Stimulated activated CD8-positive, alpha-beta memory T cell treated with anti-CD3 and anti-CD28 coated beads, Interleukin-12 subunit alpha, Interleukin-12 subunit beta, amount 100 ng/mL, for 4 hours (primary cell): Measurements from ENCODE around the gene CLSTN2.

ENCODE experiments used
- DNase-seq: peaks from one replicate; pipeline ENCODE4 v3.0.0-alpha.2; 2020; ENCODE audit warnings: low read depth

The CLSTN2 gene

DNA sequence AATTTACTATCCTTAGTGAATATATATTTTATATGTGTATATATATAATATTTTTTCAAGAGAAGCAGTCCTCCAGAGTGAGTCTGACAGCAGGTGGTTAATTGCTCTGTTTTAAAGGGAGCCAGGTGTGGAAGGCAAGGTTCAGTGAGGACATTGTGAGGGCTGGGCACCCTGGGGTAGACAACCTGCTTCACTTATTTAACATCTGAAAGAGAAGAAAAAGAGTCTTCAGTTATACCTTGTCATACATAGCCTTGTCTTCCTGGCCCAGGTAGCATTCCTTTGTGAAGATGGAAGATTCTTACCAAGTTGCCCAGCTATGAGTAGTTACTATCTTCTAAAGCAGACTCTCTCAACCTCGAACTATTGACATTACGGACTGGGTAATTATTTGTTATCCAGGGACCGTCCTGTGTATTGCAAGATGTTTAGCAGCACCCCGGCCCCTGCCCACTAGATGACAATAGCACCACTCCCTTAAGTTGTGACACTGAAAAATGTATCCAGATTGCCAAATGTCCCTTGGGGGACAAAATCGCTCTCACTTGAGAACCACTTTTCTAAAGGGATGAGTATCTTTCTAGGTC is 406.9 kb downstream of the CLSTN2 start:
- no peak for DNase-seq

DNA sequence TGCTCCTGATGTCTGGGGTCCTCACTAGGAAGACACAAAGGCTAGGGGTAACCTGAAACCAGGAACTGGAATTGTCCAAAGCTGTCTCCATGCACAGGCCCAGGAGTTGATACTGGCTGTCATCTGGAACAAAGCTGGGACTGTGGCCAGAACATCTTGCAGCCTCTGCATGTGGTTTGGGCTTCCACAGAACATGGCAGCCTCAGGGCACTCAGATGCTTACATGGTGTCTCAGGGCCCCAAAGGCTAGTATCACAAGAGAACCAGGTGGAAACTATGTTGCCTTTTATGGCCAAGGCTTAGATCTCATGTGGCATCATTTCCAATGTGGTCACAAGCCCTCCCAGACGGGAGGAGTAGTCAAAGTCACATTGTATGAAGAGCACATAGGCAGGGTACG is 407.7 kb downstream of the CLSTN2 start:
- DNase-seq: no peak

DNA sequence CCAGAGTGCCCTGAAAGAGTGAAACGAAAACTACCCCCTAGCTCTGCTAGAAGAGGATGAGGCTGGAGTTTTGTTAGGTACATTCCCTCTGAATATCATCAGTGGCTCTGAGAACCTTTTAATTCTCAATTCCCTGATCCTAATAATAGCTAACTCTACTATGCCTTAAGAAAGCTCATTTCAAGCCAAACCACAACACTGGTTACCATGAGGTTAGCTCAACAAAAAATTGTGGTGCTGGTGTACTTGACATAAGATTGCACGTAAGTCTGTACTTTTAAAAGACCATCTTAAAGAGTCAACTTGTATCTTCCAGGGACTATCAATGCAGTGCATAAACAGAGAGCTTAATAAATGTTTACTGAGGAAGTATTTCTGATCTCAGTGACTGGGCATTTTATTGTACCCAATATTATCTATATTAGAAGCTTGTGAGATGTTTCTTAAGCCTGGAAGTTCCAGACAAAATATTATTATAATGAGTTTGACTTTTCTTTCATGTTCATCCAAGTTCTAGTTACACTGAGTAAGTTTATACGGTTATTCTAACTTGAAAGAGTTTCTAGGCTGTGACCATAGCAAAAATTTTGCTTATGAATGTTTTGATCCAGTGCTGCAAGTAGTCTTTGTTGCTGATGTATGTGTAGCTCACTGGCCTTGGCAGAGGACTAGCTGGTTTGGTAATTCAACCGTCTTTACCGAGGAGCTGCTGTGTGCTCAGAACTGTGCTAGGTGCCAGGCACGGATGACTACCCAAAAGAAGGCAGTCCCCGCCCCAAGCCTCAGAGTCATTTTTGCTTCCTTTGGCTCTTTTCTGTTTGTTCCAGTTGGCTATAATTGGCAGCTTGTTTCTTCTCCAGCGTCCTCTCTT is 408.5 kb downstream of the CLSTN2 start:
- DNase-seq: no peak

DNA sequence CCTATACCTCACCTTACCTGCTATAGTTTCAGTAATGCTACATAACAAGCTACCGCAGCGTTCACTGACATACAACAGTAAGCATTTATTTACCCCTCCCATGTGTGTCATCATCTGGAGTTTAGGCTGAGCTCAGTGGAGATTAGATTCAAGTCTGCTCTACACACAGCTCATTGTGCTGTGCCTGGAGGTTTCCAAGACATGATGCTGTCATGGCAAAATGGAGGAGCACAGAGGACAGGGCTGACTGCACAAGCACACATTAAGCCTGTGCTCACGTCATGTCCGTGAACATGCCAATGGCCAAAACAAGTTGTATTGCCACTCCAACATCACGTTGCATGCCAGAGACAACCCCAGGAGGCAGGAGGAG is 409.1 kb downstream of the CLSTN2 start:
- no peak for DNase-seq

DNA sequence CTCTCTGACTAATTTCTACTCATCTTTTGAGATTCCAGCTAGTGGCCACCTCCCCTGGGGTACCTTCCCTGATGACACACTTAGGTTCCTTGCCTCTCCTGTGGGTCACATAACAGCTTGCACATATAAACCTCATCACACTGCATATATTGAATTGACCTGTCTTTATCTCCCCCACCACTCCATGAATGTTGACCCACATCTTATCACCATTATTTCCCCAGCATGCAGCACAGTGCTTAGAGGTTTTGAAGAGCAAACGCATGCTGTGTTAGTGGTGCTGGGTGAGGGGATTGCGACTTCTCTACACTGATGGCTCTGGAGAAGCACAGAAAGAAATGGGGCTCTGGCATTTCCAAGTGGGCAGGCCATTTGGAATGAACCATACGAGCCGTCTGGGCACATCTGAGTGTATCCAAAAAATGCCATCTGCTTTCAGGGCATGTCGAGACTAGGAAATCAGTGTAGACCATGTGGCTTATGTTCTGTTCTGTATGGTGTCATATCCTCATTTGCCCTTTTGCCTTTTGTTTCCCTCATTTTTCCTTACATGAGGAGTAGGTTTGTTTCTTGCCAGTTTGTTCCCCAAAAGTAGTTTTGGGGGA is 409.7 kb downstream of the CLSTN2 start:
- no peak for DNase-seq

DNA sequence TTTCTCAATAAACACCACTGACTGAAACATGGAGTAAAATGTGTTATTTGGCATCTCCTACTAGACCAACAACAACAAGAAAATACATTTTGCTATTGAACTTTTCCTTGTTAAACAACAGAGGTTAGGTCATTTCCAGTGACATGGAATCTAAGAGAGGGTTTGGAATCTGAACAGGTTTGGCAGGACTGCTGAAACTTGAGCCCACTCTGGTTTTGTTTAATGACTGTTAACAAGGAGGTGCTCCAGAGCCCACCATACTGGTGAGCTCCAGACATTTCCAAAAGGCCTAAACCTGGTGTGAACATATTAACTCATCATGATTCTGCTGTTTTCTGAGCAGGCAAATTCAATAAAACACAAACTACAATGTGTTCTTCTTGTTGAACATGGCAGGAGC is 412.2 kb downstream of the CLSTN2 start:
- no peak for DNase-seq

DNA sequence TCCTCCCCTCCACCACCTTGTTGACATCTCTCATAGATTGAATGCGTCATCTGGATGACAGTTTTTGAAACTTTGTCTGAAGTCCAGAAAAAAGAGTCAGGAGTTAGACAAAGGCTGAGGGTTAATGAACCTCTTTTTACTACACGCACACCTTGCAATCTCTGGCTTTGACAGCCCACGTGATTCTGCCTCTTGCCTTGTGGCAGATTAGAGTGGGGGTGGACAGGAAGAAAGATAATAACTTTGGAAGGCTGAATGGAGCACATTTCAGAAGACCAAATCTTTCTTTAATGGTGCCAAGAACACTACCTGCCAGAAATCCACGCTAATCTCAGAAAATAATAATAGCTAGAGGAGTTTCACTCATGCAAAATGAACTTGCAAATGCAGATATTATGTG is 415.0 kb downstream of the CLSTN2 start:
- no peak for DNase-seq

DNA sequence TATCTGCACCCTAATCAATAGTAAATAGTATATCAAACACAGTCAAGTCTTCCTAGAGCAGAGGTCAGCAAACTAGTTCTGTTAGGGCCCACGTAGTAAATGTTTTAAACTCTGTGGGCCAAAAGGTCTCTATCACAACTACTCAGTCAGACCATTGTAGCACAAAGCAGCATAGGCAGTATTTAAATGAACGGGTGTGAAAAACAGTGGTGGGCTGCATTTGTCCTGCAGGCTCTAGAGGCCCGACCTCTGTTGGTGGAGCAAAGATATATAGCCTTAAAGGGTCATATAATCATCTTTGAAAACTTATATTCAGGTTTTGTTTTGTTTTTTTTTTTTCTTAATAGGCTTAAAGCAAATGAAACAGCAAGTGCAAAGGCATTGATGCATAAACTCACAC is 416.5 kb downstream of the CLSTN2 start:
- no peak for DNase-seq

DNA sequence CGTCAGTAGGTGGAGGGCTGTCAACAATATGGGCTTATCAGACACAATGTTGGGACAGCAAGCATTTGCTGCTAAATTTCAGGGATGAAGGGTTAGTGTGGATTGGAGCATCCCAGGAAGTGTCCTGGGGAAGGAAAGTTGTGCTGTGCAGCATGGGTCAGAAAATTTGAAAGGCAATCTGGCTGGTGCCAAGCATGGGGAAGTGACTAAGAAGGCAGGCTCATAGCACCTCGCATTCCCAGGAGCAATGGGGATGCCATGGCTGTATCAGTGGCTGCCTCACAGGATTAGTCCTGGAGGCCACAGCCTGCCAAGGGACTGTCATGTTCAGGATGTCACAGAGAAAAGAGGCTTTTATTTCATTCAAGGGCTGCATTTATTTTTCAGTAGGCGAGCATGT is 420.5 kb downstream of the CLSTN2 start:
- no peak for DNase-seq

DNA sequence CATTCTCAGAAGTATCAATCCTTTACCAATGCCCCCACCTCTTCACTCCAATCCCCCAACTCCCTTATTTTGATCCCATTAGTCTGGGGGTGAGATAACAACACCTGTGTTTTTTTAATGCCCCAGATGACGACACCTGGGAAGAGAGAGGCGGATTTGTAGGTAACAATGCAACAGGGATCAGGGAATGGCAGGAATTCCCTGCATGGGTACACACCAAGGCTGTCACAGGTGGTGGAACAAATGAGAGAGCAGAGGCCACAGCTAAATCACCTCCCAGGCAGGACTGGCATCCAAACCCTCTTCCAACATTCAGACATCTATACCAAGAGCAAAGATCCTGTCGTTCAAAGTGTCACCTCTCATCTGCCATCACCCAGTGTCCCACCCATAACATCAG is 423.7 kb downstream of the CLSTN2 start:
- no peak for DNase-seq

DNA sequence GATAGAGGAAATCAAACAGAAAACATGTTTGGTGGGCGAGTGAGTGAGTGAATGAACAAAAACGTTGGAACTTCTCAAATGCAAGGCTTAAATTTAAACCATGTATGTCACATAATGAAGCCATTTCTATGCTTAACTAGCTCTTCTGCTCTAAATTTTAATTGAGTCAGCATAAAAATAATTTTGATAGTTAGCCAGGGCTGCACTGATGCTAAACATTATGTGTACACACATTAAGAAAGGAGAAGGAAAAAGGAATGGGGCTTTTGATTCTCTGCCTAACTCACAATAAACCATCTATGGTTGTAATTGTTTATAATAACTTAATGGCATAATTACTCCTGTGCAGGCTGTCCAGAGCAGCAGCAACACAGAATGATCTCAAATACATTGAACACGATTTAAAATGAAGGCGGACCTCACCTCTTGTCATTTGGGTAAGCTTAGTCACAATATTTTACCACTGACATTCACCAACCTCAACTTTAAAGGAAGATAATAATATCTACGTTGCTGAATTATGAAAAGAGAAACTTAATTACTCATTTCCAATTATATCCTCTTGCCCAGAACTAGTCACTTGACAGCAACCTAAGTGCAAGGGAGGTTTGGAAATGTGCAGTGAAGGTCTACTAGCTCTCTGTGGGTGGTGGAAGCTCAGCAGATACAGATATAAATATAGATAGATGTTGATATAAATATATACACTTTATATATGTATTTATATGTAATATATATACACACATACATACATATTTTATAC is 424.4 kb downstream of the CLSTN2 start:
- no peak for DNase-seq

DNA sequence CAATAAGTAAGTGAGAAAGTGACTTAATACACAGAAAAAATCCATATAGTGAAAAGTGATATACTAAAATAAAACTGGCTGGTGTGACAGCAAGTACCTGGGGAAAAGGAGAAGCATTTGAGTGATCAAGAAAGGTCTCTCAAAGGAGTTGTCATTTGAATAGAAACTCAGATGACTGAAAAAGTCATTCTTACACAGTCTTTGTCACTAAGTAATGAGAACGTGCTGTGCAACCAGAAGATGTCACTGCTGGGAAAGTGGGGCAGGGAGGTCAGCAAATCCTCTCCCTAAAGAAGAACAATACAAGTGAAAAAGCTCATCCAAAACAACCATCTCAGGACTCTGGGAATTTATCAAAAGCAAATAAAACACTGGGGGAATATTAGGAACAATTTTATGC is 425.3 kb downstream of the CLSTN2 start:
- no peak for DNase-seq

DNA sequence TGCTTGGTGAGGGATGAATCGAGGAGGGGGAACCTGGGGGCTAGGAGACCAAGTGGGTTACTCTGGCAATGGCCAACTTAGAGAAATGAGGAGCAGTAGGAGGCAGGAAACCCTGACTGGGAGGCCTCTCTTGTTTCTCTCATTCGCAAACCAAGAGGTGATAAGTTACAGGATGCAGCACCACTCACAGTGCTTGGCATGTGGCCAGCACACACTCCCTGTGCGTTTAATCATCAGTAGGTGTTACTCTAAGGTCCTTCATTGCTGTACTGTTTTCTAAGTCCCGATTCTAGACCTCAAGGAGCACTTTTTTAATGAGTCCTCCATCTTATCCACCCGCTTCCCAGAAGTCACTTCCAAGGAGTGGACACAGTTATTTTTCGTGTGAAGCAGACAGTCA is 428.8 kb downstream of the CLSTN2 start:
- no peak for DNase-seq

DNA sequence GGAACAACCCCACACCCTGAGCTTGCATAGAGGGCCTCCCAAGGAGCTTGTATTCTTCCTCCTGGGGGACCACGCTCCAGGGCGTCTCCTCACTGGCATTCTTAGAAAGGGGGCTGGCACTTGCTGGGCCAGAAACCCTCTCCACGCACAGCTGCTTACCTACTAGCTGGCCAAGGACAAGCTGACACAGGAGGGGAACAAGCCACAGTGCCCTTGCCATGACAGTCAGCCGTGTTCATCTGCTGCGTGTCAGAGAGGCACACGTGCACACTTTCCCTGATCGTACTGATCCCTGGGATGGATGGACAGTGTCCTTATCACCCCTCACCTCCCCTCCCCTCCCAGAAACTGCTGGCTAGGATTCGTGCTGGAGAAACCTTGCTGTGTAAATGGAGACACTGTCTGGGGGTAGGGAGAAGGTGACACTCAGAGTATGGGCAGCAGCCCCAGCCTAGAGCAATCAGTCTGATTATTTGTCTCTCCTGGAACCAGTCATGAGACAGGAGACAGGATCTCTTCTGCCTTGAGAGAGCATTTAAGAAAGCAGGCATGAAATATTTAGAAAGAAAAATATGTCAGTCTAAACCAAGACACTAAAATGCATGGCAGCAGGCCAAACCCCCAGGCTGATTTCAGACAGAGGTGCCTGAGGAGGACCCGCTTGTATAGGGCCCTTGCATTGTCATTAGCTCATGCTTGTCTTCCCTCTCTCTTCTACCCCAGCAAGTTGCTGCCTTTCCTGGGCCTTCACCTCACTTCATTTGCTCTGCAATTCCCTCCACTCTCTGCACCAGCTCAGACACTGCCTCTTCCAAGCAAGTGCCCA is 431.1 kb downstream of the CLSTN2 start:
- no peak for DNase-seq

DNA sequence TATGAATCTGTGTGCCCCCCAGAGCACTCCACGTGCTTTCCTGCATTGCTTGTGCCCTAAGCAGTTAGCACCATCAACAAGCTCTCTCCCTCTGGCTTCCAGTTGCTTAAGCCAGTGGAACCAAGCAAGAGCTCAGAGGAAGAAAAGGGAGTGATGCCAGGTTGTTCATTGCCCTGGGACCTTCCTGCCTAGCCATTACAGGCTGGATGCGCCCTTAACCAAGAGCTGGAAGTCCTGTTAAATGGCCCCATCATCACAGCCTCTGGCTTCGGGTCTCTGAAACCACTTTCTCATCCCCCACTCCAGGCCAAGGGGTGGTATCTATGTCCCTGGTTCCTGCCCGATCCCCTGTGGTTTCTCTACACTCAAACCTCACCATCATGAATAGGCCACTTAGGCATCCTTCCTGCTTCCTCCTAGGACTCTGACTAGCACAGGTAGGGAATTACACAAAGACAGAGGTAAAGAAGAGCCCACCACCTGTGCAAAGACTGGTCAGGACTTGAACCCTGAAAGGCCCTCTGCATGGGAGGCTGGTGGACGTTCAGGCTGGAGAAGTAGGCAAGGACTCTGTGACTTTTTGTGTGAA is 433.3 kb downstream of the CLSTN2 start:
- DNase-seq: no peak

DNA sequence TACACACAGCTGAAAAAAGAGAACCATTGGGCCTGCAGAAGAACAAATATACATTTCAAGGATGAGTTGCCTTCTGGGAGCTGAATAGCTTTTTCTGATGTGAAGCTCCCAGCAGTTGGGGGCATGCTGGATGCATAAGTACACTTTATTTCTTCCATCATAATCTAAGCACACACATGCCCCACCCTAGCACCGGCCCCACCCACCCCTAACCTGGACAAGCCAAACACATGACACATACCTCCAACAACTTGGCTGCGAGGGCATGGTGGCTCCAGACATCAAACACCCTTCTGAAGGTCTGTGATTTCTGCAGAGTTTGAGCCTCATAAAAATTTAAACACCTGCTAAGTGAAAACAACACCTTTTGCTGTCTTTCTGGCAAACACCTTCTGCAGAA is 435.7 kb downstream of the CLSTN2 start:
- no peak for DNase-seq

DNA sequence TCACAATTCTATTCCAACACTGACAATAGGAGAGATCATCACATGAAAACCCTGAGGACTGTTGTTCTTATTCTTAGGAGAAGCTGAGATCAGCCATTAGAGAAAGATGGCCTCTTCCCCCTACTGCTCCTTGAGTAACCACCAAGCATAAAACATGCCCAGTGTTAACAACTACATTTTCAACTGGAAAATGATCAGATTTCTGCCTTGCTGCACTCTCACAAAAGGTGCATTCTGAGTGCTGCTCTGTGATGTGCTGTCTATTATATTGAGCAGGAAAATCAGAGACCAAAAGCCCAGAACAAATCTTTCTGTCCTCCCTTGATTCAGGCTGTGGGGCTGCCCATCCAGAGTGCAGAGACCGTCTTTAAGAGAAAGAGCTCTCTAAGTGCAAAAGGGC is 438.2 kb downstream of the CLSTN2 start:
- DNase-seq: no peak

DNA sequence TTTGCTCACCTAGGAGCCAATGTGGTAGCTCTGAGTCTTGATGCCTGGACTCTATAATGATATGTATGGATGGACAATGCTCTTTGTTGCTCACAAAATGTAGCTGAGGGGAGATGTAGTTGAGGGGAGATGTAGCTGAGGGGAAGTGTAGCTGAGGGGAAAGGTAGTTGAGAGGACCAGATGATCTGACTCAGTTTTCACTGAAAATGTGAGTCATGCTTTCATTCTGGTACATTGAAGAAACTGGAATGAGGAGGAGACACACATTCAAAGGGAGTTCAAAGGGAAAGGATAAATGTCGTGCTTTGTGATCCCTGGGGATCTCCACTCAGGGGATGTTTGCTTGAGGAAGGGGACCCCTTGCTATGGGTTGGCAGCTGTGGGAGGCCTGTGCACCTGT is 440.0 kb downstream of the CLSTN2 start:
- DNase-seq: no peak

DNA sequence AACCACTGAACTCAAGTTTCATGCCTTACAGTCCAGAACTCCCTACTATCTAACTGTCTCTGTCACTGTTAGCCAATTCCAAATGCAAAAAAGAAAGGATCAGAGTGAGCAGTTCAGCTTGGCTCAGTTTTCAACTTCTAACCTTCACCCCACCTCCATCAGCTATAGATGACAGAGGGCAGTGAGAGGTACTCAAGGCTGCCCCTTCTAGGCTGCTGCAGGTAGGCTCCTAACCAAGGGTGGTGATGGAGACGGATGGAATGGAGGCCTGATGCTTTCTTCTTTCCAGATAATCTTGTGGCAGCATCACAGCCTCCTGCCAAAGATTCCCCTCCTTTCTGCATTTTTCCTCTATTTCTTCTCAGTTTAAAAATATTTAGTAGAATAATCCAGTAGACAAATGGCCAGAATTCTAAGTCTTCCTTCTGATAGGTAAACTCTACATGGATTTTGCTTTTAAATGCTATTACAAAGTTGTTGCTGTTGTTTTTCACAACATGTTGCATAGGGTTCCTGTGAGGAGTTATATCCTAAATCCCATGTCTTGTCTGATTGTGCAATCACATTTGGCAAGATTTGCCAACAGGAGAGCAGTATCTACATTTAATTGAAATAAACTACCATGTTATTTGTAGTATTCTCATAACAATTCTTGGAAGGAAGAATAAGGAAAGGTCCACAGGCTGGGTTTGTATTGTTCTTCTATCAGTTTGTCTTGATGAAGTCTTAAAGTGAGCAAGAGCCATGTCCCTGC is 441.3 kb downstream of the CLSTN2 start:
- no peak for DNase-seq

DNA sequence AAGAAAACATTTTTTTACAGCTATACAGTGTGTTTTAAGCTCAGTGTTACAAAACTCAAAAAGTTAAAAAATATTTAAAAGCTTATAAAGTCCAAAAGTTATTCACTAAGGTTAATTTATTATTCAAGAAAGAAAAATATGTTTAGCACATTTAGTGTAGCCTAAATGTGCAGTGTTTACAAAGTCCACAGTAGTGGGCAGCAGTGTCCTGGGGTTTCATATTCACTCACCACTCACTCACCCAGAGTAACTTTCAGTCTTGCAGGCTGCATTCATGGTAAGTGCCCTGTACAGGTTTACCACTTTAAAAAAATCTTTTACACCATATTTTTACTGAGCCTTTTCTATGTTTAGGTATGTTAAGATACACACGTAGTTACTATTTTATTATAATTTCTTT is 442.7 kb downstream of the CLSTN2 start:
- DNase-seq: no peak
